ENCODE measurements around the gene CCDC83. TPM values are rescaled to one million over a fixed set of nuclear protein-coding genes. Genes with fewer than 3 reads are reported as not detected.
"Not testable (repeated sequence)": the region's sequence is repeated elsewhere in the genome, so short reads cannot be mapped to it uniquely, and the experiment has no call there.

CCDC83 gene
- total RNA-seq, 1 donor from 2014 or later: not detected

GRCh38 chr11:85831050-85831449, 24.1 kb upstream of the CCDC83 start:
- peaks cover 9% of the 10 kb centered on the region for H3K9me3 Mint-ChIP-seq (ENCODE audit: low read depth)
- peaks cover 2% of the 10 kb centered on the region for H3K36me3 Mint-ChIP-seq (ENCODE audit: insufficient read depth)
- peaks cover 3% of the 10 kb centered on the region for H3K27me3 Mint-ChIP-seq
- no peak overlapping the region for H3K4me3 Mint-ChIP-seq (ENCODE audit: low read depth)
- DNase-seq (ENCODE audit: low spot score, unreplicated experiment): no peak
- H3K4me1 Mint-ChIP-seq (ENCODE audit: low read depth): peaks cover 23% of the 10 kb centered on the region
- no peak overlapping the region for H3K27ac Mint-ChIP-seq
- TF ChIP-seq CTCF (IDR thresholded peaks at IDR 0.05; ENCODE audit: unreplicated experiment): no peak

- Mint-ChIP-seq H3K27ac (no peak overlapping the region), H3K36me3 (ENCODE audit: insufficient read depth) (peaks cover 3% of the 10 kb centered on the region)
Measured at GRCh38 chr11:85835263-85835662, 19.9 kb upstream of the CCDC83 start.

GRCh38 chr11:85835729-85836128, 19.5 kb upstream of the CCDC83 start:
- DNase-seq (ENCODE audit: low spot score, unreplicated experiment): no peak
- TF ChIP-seq CTCF (IDR thresholded peaks at IDR 0.05; ENCODE audit: unreplicated experiment): no peak
- Mint-ChIP-seq H3K27ac (no peak overlapping the region), H3K4me1 (ENCODE audit: low read depth) (peaks cover 9% of the 10 kb centered on the region), H3K9me3 (ENCODE audit: low read depth) (peaks cover 15% of the 10 kb centered on the region), H3K4me3 (ENCODE audit: low read depth) (no peak overlapping the region), H3K27me3 (no peaks in the 10 kb centered on the region), H3K36me3 (ENCODE audit: insufficient read depth) (peaks cover 3% of the 10 kb centered on the region)

More at GRCh38 chr11:85835263-85835662, 19.9 kb upstream of the CCDC83 start:
- no peak for TF ChIP-seq CTCF (IDR thresholded peaks at IDR 0.05; ENCODE audit: unreplicated experiment)
- Mint-ChIP-seq H3K9me3 (ENCODE audit: low read depth) (peaks cover 15% of the 10 kb centered on the region), H3K4me3 (ENCODE audit: low read depth) (no peak overlapping the region), H3K27me3 (no peaks in the 10 kb centered on the region), H3K4me1 (ENCODE audit: low read depth) (peaks cover 14% of the 10 kb centered on the region)
- no peak for DNase-seq (ENCODE audit: low spot score, unreplicated experiment)

- H3K9me3 Mint-ChIP-seq (ENCODE audit: low read depth); DNase-seq (ENCODE audit: low spot score, unreplicated experiment); H3K27me3 Mint-ChIP-seq; H3K27ac Mint-ChIP-seq; H3K36me3 Mint-ChIP-seq (ENCODE audit: insufficient read depth); H3K4me3 Mint-ChIP-seq (ENCODE audit: low read depth); H3K4me1 Mint-ChIP-seq (ENCODE audit: low read depth): not testable (repeated sequence)
Measured at GRCh38 chr11:85840932-85841331, 14.3 kb upstream of the CCDC83 start.

GRCh38 chr11:85843929-85844328, 11.3 kb upstream of the CCDC83 start:
- Mint-ChIP-seq H3K27ac (no peak overlapping the region), H3K4me3 (ENCODE audit: low read depth) (no peak overlapping the region), H3K4me1 (ENCODE audit: low read depth) (no peaks in the 10 kb centered on the region), H3K36me3 (ENCODE audit: insufficient read depth) (peaks cover 1% of the 10 kb centered on the region), H3K9me3 (ENCODE audit: low read depth) (peaks cover 3% of the 10 kb centered on the region), H3K27me3 (no peaks in the 10 kb centered on the region)
- no peak for TF ChIP-seq CTCF (IDR thresholded peaks at IDR 0.05; ENCODE audit: unreplicated experiment)
- no peak for DNase-seq (ENCODE audit: low spot score, unreplicated experiment)

- peaks cover 3% of the 10 kb centered on the region for H3K9me3 Mint-ChIP-seq (ENCODE audit: low read depth)
- TF ChIP-seq CTCF (IDR thresholded peaks at IDR 0.05; ENCODE audit: unreplicated experiment): no peak
- H3K4me3 Mint-ChIP-seq (ENCODE audit: low read depth): no peak overlapping the region
- no peak for DNase-seq (ENCODE audit: low spot score, unreplicated experiment)
- peak overlapping the region; percentile 21 for H3K27ac Mint-ChIP-seq
- no peaks in the 10 kb centered on the region for H3K27me3 Mint-ChIP-seq
- peaks cover 1% of the 10 kb centered on the region for H3K36me3 Mint-ChIP-seq (ENCODE audit: insufficient read depth)
- H3K4me1 Mint-ChIP-seq (ENCODE audit: low read depth): no peaks in the 10 kb centered on the region
Measured at GRCh38 chr11:85844439-85845123, 10.6 kb upstream of the CCDC83 start.

Measured in progenitor cell of endocrine pancreas (in vitro differentiated cells).